ENCODE data around the gene C16orf54.
"Not testable (repeated sequence)": the region's sequence is repeated elsewhere in the genome, so short reads cannot be mapped to it uniquely, and the experiment has no call there.

Gene C16orf54

GRCh38 chr16:29710227-29711219 is 35.3 kb downstream of the C16orf54 start:
- in situ Hi-C loops (cut with HindIII; ENCODE audit: low sequenced_read_pairs): no loop called here

GRCh38 chr16:29709657-29710056 is 36.1 kb downstream of the C16orf54 start:
- in situ Hi-C loops (cut with HindIII; ENCODE audit: low sequenced_read_pairs): not testable (repeated sequence)

GRCh38 chr16:29708917-29709600 is 36.7 kb downstream of the C16orf54 start:
- in situ Hi-C loops (cut with HindIII; ENCODE audit: low sequenced_read_pairs): no loop called here

- in situ Hi-C loops (cut with HindIII; ENCODE audit: low sequenced_read_pairs): not testable (repeated sequence)
These were observed 38.6 kb downstream of the C16orf54 start for GRCh38 chr16:29707160-29707559.

- in situ Hi-C loops (cut with HindIII; ENCODE audit: low sequenced_read_pairs): no loop called here
These were observed 40.8 kb downstream of the C16orf54 start for GRCh38 chr16:29705030-29705429.

- in situ Hi-C loops (cut with HindIII; ENCODE audit: low sequenced_read_pairs): no loop called here
These were observed 43.5 kb downstream of the C16orf54 start for GRCh38 chr16:29702269-29702668.

- in situ Hi-C loops (cut with HindIII; ENCODE audit: low sequenced_read_pairs): no loop called here
These were observed 44.6 kb downstream of the C16orf54 start for GRCh38 chr16:29701214-29701555.

GRCh38 chr16:29700253-29700987 is 45.4 kb downstream of the C16orf54 start:
- in situ Hi-C loops (cut with HindIII; ENCODE audit: low sequenced_read_pairs): no loop called here

GRCh38 chr16:29699324-29700219 is 46.2 kb downstream of the C16orf54 start:
- in situ Hi-C loops (cut with HindIII; ENCODE audit: low sequenced_read_pairs): no loop called here

GRCh38 chr16:29698484-29699323 is 47.1 kb downstream of the C16orf54 start:
- in situ Hi-C loops (cut with HindIII; ENCODE audit: low sequenced_read_pairs): no loop called here

- in situ Hi-C loops (cut with HindIII; ENCODE audit: low sequenced_read_pairs): no loop called here
These were observed 47.7 kb downstream of the C16orf54 start for GRCh38 chr16:29698042-29698441.

GRCh38 chr16:29697391-29697790 is 48.4 kb downstream of the C16orf54 start:
- in situ Hi-C loops (cut with HindIII; ENCODE audit: low sequenced_read_pairs): no loop called here

GRCh38 chr16:29696881-29697331 is 48.9 kb downstream of the C16orf54 start:
- in situ Hi-C loops (cut with HindIII; ENCODE audit: low sequenced_read_pairs): no loop called here

- in situ Hi-C loops (cut with HindIII; ENCODE audit: low sequenced_read_pairs): not testable (repeated sequence)
These were observed 50.1 kb downstream of the C16orf54 start for GRCh38 chr16:29695675-29696074.

- in situ Hi-C loops (cut with HindIII; ENCODE audit: low sequenced_read_pairs): no loop called here
These were observed 51.2 kb downstream of the C16orf54 start for GRCh38 chr16:29694384-29695195.

- in situ Hi-C loops (cut with HindIII; ENCODE audit: low sequenced_read_pairs): not testable (repeated sequence)
These were observed 53.2 kb downstream of the C16orf54 start for GRCh38 chr16:29692606-29693005.

All from DLD1 (cell line).